Stimulated activated CD4-positive, alpha-beta T cell treated with anti-CD3 and anti-CD28 coated beads, TNF-alpha, amount 100 ng/mL, for 1 hour (primary cell): ENCODE results near the gene PKN3.

ENCODE experiments used
- DNase-seq, 3 donors: peaks; one replicate each; pipeline ENCODE4 v3.0.0-alpha.2; 2020; ENCODE audit warnings: low read depth in 3 of 3, low spot score in 1 of 3

The PKN3 gene

DNA sequence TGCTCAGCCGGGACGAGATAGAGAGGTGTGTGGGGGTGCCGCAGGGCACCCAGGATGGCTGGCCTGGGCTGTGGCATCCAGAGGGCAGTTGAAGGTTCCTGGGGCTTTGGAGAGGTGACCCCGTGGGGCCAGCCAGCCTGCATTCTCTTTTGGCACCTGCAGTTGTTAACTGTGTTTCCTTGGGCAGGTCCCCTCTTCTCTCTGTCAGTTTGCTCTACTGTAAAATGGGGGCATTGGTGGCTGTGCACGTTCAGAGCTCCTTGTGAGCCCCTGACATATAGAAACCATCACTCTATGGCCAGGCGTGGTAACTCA lies 13.1 kb downstream of the PKN3 start:
- no peak for DNase-seq

DNA sequence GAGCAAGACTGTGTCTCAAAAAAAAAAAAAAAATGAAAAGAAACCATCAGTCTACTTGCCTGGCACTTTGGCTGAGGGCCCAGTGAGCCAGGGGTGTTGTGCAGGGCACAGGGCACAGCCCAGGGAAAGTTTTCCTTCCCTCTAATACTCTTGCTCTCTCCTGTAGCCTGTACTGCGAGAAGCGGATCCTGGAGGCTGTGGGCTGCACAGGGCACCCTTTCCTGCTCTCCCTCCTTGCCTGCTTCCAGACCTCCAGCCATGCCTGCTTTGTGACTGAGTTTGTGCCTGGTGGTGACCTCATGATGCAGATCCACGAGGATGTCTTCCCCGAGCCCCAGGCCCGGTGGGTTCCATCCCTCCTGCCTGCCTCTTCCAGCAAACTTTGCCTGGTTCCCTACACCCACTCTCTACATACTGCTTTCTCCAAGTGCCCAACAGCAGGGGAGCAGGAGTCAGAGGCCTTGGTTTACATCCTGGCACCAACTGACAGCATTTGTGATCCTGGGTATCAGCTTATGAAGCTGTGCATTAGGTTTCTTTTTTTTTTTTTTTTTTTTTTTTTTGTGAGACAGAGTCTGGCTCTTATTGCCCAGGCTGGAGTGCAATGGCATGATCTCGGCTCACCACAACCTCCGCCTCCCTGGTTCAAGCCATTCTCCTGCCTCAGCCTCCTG lies 14.4 kb downstream of the PKN3 start:
- no peak for DNase-seq

DNA sequence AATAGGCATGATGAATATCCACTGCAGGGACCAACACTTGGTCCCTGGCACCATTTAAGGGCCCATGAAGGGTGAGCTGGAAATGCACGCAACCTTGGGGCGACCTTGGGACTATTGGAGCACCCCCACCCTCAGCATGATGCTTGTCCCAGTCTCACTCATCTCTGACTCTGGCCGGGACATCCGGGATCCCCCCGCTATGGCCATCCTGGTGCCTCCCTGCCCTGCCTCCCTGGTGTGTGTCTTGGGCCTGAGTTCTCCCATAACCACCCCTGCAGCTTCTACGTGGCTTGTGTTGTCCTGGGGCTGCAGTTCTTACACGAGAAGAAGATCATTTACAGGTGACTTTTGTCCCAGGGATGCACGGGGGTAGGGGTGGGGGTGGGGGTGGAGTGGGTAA lies 15.7 kb downstream of the PKN3 start:
- DNase-seq, result no peak

DNA sequence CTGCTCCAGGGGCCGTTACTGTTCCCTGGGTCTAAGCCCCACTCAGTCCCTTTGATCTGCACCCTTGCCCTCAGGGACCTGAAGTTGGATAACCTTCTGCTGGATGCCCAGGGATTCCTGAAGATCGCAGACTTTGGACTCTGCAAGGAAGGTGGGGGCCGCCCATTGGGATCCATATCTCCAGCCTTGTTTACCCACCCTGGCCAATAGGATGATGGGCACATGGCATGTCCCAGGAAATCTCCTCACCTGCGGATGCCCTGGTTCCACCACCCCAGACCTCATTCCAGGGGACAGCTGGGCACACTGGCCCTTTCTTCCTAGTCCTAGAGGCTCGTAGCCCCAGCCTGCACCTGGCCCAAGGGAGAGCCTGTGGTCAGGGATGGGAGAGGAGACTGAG lies 16.2 kb downstream of the PKN3 start:
- no peak for DNase-seq

DNA sequence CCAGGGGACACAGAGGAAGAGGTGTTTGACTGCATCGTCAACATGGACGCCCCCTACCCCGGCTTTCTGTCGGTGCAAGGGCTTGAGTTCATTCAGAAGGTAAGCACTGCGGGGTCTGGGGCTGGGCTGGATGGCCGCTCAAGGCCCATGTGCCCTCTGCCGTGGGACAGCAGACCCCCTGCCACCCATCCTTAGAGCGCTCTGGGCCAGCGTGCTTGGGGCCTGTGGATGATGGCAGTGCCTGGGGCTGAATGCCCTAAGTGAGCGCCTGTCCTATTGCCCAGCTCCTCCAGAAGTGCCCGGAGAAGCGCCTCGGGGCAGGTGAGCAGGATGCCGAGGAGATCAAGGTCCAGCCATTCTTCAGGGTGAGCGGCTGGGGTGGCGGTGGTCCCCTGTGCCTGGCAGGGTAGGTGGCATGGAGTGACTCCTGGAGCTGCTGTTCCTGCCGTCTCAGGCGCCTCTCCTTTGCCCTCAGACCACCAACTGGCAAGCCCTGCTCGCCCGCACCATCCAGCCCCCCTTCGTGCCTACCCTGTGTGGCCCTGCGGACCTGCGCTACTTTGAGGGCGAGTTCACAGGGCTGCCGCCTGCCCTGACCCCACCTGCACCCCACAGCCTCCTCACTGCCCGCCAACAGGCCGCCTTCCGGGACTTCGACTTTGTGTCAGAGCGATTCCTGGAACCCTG lies 17.8 kb downstream of the PKN3 start:
- DNase-seq, result no peak

DNA sequence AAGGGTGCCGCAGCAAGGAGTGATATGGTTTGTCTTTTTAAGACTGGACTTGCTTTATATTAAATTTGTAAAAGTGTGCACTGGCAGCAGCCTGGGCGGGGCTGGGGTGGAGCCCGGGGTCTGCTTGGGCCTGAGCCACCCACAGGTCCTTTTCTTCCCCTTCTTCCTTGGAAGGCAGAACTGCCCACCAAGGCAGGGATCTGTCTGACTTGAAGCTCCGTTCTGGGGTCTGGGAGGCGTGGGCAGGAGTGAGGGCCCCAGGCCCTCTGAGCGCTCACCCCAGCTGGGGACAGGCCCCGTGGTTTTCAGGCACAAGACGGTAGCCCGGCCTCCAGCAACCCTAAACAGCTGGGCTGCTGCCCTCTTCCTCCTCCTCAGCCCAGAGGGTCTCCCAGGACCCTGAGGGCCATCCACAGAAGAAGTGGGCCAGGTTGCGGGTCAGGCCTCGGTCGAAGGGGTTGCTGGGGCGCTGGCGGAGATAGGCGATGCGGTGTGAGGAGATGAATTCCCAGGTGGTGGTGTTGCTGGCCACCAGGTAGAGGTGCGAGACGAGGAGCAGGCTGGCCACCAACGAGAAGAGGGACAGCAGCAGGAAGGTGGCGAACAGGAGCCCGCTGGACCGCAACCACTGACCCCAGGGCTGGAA lies 18.7 kb downstream of the PKN3 start:
- DNase-seq, result no peak

DNA sequence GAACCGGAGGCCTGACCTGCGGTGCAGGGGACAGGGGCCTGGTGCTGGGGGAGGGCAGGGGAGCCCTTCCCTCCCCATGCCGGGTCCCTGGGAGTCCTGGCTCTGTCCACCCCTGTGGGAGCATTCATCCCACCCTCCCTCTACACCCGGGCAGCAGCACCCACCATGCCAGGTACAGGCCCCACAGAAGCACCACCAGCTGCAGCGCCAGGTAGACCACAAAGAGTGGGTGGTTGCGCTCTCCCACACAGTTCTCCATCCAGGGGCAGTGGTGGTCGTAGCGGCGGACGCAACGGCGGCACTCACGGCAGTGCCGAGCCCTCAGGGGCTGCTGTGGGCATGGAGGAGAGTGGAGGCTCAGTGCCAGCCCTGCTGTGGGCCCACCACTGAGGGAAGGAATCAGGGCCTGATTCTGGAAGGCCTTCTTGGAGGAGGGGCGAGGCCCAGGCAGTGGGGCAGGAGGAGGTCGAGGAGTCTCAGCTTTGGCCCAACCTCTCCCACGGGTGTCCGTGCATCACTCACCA lies 19.2 kb downstream of the PKN3 start:
- no peak for DNase-seq

DNA sequence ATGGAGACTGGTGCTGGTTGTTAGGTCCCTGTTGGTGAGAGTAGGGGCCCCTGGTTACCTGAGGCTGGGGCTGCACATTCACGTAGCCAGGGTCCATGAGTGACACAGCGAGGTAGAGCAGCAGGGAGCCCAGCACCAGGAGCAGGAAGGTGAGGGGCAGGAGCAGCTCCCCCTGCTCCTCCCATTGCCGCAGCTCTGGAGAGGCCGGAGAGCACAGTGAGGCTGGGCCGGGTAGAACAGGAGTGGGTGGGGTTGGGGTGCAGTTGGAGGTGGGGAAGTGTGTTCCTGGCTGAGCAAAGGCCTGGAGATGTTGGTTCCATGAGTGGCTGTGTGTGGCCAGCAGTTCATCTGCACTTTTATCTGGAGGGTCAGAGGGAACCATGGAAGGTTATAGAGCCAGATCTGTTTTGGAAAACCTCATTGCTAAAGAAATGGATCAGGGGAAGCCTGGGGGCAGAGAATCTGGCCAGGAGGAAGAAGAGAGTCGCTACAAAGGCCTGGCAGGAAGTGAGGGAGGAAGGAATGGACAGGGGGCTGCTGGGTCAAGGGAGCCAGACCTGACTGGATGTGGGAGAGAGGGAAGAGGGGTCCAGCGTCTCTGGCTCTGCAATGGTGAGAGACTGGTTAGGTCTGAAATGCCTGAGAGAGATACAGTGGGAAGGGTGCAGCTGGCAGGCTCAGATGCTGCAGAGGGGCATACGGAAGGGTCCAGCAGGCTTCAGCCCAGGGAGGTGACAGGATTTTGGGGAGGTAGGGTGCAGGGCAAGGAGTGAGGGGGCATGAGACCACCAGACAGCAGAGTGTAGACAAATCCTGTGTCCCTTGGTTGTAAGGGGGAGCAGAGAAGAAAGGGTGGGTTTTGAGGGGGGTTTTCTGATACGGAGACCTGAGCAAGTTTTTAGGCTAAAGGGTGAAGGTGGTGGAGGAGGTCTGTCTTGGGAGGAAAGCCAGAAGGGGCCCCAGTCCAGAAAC lies 20.4 kb downstream of the PKN3 start:
- DNase-seq, result no peak

DNA sequence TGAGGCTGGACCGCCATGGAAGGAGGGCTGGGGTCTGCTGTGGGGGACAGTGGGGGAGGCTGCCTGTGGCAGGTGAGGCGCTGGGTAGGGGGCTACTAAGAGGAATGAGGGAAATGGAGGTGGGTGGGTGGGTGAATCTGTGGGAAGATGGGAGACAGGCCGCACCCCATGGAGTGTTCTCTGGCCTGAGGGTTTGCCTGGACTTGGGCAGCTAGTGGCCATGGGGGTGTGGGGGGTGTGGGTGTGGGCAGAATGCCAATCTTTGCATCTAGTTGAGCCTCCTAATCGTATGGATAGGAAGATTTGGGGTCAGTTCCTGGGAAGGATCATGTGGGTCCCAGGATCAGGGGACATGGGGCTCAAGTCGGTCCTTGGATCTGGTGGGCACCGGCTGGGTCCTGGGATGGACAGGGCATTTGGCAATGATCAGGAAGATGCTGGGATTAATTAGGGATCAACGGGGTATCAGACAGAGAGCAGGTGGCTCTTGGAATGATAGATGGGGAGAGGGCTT lies 21.1 kb downstream of the PKN3 start:
- DNase-seq, result no peak

DNA sequence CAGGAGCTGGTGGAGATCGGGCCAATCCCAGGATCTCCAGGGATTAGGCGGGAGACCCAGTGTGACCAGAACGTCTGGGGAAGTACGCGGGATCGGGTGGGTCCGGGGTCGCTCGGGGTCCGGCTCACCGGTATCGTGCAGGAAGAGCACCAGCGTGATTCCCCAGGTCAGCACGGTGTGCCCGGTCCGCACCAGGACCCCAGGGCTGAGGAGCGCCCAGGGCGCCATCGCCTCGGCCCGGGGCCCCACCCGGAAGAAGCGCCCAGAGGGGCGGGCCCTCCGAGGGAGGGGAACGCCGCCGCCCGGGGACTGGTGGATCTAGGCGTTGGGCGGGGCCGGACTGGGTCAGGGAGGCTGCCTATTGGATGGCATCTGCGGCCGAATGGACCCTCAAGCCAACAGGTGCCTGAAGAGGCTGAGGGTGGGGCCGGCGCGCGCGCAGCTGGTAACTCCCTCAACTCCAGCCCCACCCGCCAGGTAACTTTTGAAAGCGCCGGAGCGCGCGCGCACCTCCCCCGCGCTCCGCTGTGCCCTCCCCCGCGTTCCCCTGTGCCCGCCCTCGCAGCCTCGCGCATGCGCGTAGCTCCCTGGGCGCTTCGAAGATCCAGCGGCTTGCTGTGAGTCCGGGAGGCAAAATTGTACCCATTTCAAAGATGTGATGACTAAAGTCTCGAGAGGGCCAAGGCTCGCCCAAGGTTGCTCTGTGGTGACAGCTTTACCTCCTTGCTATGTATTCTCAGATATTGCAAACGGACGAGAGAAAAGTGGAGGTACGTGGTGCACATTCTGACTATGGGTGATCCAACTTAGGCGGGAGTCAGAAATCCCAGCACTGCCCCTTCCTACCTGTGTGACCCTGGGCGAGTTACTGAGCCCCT lies 21.8 kb downstream of the PKN3 start, which contains the start of gene ZDHHC12:
Gene ZDHHC12, minus strand, starts transcription at position 262 of the 878 bp plus-strand sequence. Its CDS starts 34 bp downstream, at position 228.
- DNase-seq, result peak; percentile 94 to 99 (median 97)

DNA sequence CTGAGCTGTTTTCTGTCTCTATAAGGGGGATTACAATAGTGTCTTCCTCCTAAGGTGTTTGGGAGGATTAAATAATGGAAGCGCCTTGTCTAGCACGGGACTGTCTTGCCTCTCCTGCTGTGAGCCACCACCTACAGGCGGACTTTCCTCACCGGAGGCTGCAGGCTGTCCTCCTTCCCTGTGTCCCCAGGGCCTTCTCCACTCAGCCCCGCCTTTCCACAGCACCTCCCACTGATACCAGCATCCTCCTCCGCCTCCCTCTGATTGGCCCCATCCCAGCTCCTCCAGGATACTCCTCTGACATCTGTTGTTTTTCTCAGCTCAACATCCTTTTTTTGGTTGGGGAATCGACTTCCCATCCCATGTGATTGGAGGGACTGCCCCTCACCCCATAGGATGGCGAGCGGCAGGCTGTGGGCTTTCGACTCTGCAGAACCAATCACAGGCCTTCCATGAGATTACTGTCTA lies 22.5 kb downstream of the PKN3 start:
- DNase-seq, result no peak

DNA sequence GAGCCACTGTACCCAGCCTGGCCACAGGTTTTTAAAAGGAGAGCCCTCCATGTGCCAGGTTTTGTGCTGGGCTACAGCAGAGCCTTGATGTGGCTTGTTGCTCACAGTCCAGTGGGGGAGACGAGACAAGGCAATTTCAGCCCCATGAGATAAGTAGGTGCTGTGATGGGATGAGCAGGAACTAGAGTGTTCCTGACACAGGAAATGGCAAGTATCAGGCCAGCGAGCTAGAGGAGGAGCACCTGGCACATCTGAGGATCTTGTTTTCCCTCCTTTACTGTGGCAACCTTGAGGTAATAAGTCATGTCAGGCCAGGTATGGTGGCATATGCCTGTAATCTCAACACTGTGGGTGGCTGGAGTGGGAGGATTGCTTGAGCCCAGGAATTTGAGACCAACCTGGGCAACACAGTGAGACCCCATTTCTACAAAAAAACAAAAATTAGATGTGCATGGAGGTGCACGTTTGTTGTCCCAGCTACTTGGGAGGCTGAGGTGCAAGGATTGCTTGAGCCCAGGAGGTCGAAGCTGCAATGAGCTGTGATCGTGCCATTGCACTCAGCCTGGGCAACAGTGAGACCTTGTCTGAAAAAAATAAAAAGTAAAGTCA lies 25.4 kb downstream of the PKN3 start:
- no peak for DNase-seq

DNA sequence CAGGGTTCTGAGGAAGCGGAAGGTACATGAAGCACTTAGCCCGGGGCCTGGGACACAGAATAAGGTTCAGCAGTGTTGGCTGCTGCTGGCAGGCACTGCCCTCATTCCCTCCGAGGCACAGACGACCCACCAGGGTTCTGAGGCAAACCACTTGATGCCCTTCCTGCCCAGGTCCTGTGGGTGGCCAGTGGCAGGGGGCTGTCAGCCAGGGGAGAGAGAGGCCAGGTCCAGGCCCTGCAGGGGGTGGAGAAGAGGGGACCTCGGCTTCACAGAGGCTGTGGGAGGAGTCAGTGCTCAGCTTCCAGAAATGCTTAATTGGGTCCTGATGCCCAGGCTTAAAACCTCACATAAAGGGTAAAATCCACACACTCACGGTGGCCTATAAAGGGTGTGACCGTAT lies 26.0 kb downstream of the PKN3 start:
- no peak for DNase-seq

DNA sequence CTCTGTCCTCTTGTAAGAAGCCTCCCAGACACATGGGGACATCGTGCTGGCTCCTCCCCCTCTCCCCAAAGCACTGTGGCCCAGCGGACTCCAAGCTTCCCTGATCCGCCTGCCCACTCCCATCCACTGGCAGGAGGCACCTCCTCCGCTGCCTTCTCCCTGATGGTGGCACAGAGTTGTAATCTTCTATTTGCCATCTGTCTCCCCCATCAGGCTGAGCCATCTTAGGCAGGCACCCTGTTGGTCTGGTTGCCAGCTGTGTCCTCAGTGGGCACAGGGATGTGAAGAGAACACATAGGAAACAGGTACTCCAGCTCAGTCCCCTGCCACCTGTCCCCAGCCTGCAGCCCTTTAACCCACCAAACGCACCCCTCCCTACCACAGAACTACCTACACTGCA lies 27.0 kb downstream of the PKN3 start:
- DNase-seq, result no peak

DNA sequence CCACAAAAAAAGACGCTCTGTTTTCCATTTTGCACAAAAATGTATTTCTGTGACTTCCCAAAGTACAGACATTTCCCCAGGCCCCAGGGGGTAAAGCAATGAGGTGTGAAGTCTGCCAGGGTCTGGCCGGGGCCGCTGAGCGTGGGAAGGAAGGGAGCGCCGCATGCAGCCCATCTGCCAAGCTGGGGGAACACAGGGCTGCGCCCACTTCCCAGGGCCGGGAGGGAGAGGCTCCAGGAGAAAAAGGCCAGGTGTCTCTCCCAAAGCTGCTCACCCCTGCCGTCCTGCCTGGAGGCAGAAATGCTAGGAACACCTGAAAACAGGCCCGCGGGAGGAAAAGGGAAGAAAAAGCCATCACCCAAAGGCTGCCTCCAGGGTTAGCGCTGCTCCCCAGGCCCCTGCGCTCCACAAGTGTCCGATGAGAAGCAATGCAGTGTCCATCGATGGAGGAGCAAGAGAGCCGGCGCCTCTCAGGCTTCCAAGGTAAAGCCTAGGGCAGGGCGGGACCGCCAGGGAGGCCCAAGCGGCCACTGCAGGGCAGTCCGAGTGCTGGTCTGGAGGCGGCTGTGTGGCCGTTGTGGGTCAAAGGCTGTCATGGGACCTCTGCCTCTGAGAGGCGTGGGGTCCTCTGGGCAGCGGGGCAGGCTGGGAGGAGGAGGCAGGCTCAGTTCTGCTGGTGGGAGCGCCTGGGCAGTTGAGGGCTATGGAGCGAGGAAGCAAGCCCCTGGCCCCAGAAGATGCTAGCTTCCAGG lies 27.6 kb downstream of the PKN3 start:
- DNase-seq, result no peak

DNA sequence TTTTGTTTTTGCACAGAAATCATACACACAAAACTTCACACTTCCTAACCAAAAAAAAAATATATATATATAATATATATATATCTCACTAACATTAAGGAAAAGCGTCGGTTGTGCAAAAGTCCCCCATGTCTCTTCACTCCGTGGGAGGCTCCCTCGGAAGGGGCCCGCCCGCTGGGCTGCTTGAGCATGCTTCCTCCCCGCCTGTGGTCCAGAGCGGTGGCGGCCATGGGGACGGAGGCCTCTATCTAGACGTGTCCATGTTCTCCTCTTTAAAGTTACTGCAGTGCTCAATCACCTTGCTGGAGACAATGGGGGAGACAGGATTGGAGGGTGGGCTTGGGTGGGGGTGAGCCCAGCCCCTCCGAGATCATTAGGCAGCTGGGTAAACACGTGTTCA lies 28.8 kb downstream of the PKN3 start:
- DNase-seq, result no peak

DNA sequence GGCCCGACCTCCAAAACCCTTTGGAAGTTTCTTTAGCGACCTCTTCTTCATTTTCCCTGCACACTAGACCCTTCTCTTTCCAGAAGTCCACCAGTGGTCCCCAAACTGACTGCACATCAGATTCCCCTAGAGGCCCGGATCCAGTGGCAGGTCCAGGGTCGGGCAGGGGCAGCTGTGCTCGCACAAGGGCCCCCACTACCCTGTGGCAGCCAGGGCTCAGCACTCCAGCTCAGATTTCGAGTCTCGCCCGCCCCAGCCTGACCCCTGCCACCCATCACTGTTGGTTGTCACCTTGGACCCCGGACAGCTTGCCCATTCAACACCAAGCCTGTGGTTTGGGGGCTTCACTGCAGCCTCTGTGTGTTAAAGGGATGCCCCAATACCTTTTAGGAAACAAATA lies 29.4 kb downstream of the PKN3 start:
- no peak for DNase-seq

DNA sequence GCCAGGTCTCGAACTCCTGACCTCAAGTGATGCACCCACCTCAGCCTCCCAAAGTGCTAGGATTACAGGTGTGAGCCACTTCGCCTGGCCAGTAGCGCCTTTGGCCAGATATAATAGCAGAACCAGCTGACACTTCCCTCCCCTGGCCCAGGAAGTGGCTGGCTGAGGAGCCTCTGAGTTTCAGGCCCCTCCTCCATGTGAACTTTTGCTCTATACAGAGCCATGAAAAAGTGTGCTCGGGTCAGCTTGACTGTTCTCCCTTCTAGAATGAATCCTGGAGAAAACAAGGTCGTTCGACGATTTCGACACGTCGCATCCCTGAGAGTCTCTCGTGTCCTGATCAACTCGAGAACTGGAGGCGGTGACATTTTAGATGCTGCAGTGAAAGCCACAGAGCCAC lies 30.3 kb downstream of the PKN3 start:
- no peak for DNase-seq

DNA sequence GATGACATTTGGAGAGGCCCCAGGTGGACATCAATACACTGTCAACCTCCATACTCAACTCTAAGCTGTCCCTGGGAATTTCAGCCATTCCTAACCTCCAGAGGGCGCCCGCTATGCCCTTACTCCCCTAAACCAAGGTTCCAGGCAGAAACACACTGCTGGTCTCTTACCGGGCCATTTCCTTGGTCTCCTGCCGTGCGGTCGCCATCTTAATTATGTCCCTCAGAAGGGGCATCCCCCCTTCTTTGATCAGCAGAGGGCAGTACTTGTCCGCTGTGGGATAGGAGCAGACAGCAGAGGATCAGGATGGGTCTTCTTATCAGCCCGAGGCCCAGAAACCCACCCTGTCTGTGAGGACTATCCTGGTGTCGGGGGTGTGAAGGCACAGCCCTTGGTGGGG lies 31.0 kb downstream of the PKN3 start:
- DNase-seq, result no peak
